CD4-positive, alpha-beta memory T cell (primary cell): ENCODE measurements around the gene HMOX2. TPM values are rescaled to one million over a fixed set of nuclear protein-coding genes. Genes with fewer than 3 reads are reported as not detected.

ENCODE experiments used
- CTCF ChIA-PET: fragments of 350-600 bp; sonication (Branson Sonifier 250); formaldehyde crosslinking; loops from one replicate; lab custom pipeline; 2021; ENCODE audit warnings: inconsistent platforms; ENCODE audit not compliant: partially characterized antibody; lab: Charles Lee
- POLR2A ChIA-PET: fragments of 350-600 bp; sonication (Branson Sonifier 250); formaldehyde crosslinking; loops from one replicate; lab custom pipeline; 2021; ENCODE audit not compliant: partially characterized antibody; lab: Charles Lee
- DNase-seq, 5 donors: peaks; one replicate each; pipeline versions ENCODE4 v3.0.0 to v3.0.0-alpha.2; 2020 to 2022; ENCODE audit warnings: mixed read lengths in 1 of 5
- H3K27ac ChIP-seq: one replicate; pipeline ENCODE4 v1.7.0; 2013; ENCODE audit warnings: low read depth, low read length
- H3K27me3 ChIP-seq: 2 replicates; pipeline ENCODE4 v1.7.0; 2013; ENCODE audit warnings: mild to moderate bottlenecking, low read length, moderate library complexity; ENCODE audit not compliant: insufficient read depth
- H3K36me3 ChIP-seq: 2 replicates; pipeline ENCODE4 v1.7.0; 2013; ENCODE audit warnings: mild to moderate bottlenecking, low read length, moderate library complexity; ENCODE audit not compliant: insufficient read depth
- H3K4me1 ChIP-seq: 2 replicates; pipeline ENCODE4 v1.7.0; 2013; ENCODE audit warnings: mild to moderate bottlenecking, low read length, moderate library complexity; ENCODE audit not compliant: insufficient read depth
- H3K4me3 ChIP-seq, 2 donors: one replicate each; pipeline ENCODE4 v1.7.0; 2013; ENCODE audit warnings: low read length in 2 of 2, mild to moderate bottlenecking in 1 of 2
- H3K9me3 ChIP-seq, 2 donors: one replicate each; pipeline ENCODE4 v1.7.0; 2013; ENCODE audit warnings: low read length in 2 of 2, control low read depth in 1 of 2; ENCODE audit not compliant: control insufficient read depth in 1 of 2
- H3K27ac Mint-ChIP-seq, 7 donors: one replicate each; pipeline ENCODE4 v1.8.0; 2020 to 2021; ENCODE audit warnings: mixed read lengths in 7 of 7, mild to moderate bottlenecking in 6 of 7, inconsistent platforms in 3 of 7, moderate library complexity in 3 of 7
- H3K27me3 Mint-ChIP-seq, 2 donors: one replicate each; pipeline ENCODE4 v1.8.0; 2020 to 2021; ENCODE audit warnings: mixed read lengths in 2 of 2
- H3K36me3 Mint-ChIP-seq, 2 donors: one replicate each; pipeline ENCODE4 v1.8.0; 2020 to 2021; ENCODE audit warnings: mixed read lengths in 2 of 2, inconsistent platforms in 1 of 2, mild to moderate bottlenecking in 1 of 2
- H3K4me1 Mint-ChIP-seq, 4 donors: one replicate each; pipeline ENCODE4 v1.8.0; 2020 to 2021; ENCODE audit warnings: mixed read lengths in 4 of 4, mild to moderate bottlenecking in 1 of 4
- H3K4me3 Mint-ChIP-seq, 8 donors: one replicate each; pipeline ENCODE4 v1.8.0; 2020 to 2021; ENCODE audit warnings: mixed read lengths in 8 of 8, mild to moderate bottlenecking in 7 of 8, moderate library complexity in 6 of 8, inconsistent platforms in 3 of 8
- H3K9me3 Mint-ChIP-seq, 8 donors: one replicate each; pipeline ENCODE4 v1.8.0; 2020 to 2021; ENCODE audit warnings: mixed read lengths in 8 of 8, mild to moderate bottlenecking in 5 of 8, inconsistent platforms in 3 of 8, moderate library complexity in 1 of 8
- intact Hi-C: fragments of 100-400 bp; cut with micrococcal nuclease; formaldehyde crosslinking; loops from one replicate; pipeline ENCODE4 v1.15.1; 2023
- polyA plus RNA-seq, 2 donors: library from polyadenylated mRNA; unstranded; fragments of 300-500 nt; fragmentation: Illumina TruSeq; gene quantifications; one replicate each; pipeline ENCODE4 v1.2.3, GENCODE V29; 2021
- total RNA-seq, 2 experiments: library from RNA; stranded (reverse); gene quantifications; one replicate each; pipeline ENCODE4 v1.2.3, GENCODE V29; 2021

The HMOX2 gene
- total and polyA plus RNA-seq, 4 experiments from 2014 or later, result 64.1 to 206 (median 118) TPM

DNA sequence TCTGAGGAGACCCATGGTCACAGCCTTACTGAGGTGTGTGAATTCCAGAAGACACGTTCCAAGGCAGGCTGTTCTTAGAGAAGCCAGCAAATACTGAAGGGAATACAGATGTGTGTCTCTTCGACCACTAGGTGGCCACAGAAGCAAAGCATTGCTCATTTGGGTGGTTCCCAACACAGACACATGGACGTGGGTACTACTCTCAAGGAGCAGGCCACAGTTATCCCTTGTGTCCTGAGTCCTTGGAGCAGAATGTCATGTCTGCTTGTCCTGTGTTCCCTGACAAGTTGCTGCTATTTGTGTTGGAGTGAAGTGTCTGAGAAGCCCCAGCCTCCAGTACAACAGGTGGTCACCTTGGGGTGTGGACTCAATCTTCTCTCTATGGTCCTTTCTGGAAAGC lies 30.3 kb downstream of the HMOX2 start:
- Histone ChIP-seq H3K36me3 (peaks cover 44% of the 10 kb centered on the region), H3K4me3 (peak overlapping the region in 1 of 2 donors; percentile 57)
- intact Hi-C loops, result loop anchor here (1.0 kb wide), 5 partner anchors 30 to 450 kb away; partner anchors contain the start of genes HMOX2 and MGRN1

DNA sequence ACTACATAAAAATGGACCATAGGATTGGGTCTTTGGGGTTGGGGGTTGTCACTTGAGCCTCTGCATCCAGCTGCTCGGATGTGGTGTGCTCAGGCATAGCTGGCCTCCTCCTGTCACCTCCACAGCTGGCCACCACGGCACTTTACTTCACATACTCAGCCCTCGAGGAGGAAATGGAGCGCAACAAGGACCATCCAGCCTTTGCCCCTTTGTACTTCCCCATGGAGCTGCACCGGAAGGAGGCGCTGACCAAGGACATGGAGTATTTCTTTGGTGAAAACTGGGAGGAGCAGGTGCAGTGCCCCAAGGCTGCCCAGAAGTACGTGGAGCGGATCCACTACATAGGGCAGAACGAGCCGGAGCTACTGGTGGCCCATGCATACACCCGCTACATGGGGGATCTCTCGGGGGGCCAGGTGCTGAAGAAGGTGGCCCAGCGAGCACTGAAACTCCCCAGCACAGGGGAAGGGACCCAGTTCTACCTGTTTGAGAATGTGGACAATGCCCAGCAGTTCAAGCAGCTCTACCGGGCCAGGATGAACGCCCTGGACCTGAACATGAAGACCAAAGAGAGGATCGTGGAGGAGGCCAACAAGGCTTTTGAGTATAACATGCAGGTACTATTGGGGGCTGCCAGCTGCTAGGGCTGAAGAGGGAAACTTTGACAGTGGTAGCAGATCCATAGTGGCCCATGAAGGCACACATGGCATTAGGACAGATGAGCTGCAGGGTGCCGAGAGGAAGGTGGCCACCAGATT lies 31.6 kb downstream of the HMOX2 start:
- Histone ChIP-seq H3K4me1 (peaks cover 56% of the 10 kb centered on the region), H3K36me3 (peaks cover 57% of the 10 kb centered on the region), H3K9me3 (no peaks in the 10 kb centered on the region), H3K27me3 (no peaks in the 10 kb centered on the region), H3K27ac (peak overlapping the region; percentile 77), H3K4me3 (no peak overlapping the region)
- peak overlapping the region; percentile 85 to 100 (median 99) for H3K27ac Mint-ChIP-seq
- POLR2A ChIA-PET, result interaction anchor here (0.8 to 11.8 kb wide), 10 partner anchors 20 to 108 kb away, joined by 3 to 247 read pairs (median 5); partner anchors contain the start of genes CDIP1, HMOX2 and NMRAL1
- CTCF ChIA-PET, result interaction anchor here (0.6 to 13.3 kb wide), 20 partner anchors 9 to 116 kb away, joined by 3 to 343 read pairs (median 4); partner anchors contain the start of genes C16orf96, CDIP1, HMOX2 and MGRN1
- H3K36me3 Mint-ChIP-seq, result peaks cover 49 to 69% of the 10 kb centered on the region in 2 donors
- peaks cover 40 to 76% (median 57%) of the 10 kb centered on the region in 4 donors for H3K4me1 Mint-ChIP-seq
- no peaks in the 10 kb centered on the region for H3K9me3 Mint-ChIP-seq
- intact Hi-C loops, result no loop called here
- no peak for DNase-seq
- no peaks in the 10 kb centered on the region for H3K27me3 Mint-ChIP-seq
- H3K4me3 Mint-ChIP-seq, result peak overlapping the region in 1 of 8 donors; percentile 38

More for the DNA sequence above, 30.3 kb downstream of the HMOX2 start:
- no peaks in the 10 kb centered on the region for H3K27me3 Mint-ChIP-seq
- ChIA-PET CTCF (interaction anchor here (0.6 to 13.3 kb wide), 20 partner anchors 8 to 254 kb away, joined by 3 to 343 read pairs (median 6); partner anchors contain the start of genes C16orf96, CORO7, HMOX2 and MGRN1), POLR2A (interaction anchor here (0.6 to 11.8 kb wide), 22 partner anchors 8 to 156 kb away, joined by 3 to 247 read pairs (median 12); partner anchors contain the start of genes CDIP1, CORO7, HMOX2 and MGRN1)
- H3K36me3 Mint-ChIP-seq, result peaks cover 41 to 57% of the 10 kb centered on the region in 2 donors
- Histone ChIP-seq H3K9me3 (no peaks in the 10 kb centered on the region), H3K4me1 (peaks cover 67% of the 10 kb centered on the region), H3K27me3 (no peaks in the 10 kb centered on the region), H3K27ac (peak overlapping the region; percentile 77)
- peaks cover 40 to 77% (median 60%) of the 10 kb centered on the region in 4 donors for H3K4me1 Mint-ChIP-seq
- H3K27ac Mint-ChIP-seq, result peak overlapping the region; percentile 96 to 100 (median 99)
- peak; percentile 66 to 73 (median 68) for DNase-seq
- peak overlapping the region; percentile 49 to 94 (median 80) for H3K4me3 Mint-ChIP-seq
- no peaks in the 10 kb centered on the region for H3K9me3 Mint-ChIP-seq

DNA sequence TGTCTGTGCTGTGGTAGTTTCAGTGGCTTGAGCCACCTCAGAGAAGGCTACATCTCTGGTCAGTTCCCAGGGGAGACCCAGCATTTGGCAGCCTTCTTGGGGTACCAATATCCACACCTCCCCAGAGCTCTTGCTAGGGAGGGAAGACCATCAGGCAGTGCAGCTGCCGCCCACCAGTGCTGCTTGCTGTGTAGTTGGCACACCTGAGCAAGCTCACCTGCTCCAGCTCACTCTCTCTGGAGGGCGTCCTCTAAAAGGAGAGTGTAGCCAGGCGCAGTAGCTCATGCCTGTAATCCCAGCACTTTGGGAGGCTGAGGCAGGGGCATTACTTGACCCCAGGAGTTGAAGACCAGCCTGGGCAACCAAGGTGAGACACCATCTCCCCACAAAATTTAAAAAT lies 32.6 kb downstream of the HMOX2 start:
- no peaks in the 10 kb centered on the region for H3K27me3 ChIP-seq
- no peak for DNase-seq
- H3K4me1 Mint-ChIP-seq, result peaks cover 36 to 74% (median 53%) of the 10 kb centered on the region in 4 donors
- H3K27ac ChIP-seq, result no peak overlapping the region
- no peaks in the 10 kb centered on the region for H3K9me3 ChIP-seq
- H3K4me3 ChIP-seq, result no peak overlapping the region
- H3K4me3 Mint-ChIP-seq, result no peak overlapping the region
- peak overlapping the region in 4 of 7 donors; percentile 61 to 72 (median 66) for H3K27ac Mint-ChIP-seq
- H3K9me3 Mint-ChIP-seq, result no peaks in the 10 kb centered on the region
- intact Hi-C loops, result no loop called here
- ChIA-PET POLR2A (interaction anchor here (1.2 to 11.8 kb wide), 4 partner anchors 14 to 32 kb away, joined by 4 to 247 read pairs (median 78); partner anchors contain the start of genes CDIP1, HMOX2 and NMRAL1), CTCF (interaction anchor here (1.1 to 13.3 kb wide), 7 partner anchors 23 to 106 kb away, joined by 3 to 343 read pairs (median 3); partner anchors contain the start of genes HMOX2 and NMRAL1)
- H3K36me3 Mint-ChIP-seq, result peaks cover 44 to 74% of the 10 kb centered on the region in 2 donors
- H3K36me3 ChIP-seq, result peaks cover 58% of the 10 kb centered on the region
- H3K4me1 ChIP-seq, result peaks cover 52% of the 10 kb centered on the region
- no peaks in the 10 kb centered on the region for H3K27me3 Mint-ChIP-seq

DNA sequence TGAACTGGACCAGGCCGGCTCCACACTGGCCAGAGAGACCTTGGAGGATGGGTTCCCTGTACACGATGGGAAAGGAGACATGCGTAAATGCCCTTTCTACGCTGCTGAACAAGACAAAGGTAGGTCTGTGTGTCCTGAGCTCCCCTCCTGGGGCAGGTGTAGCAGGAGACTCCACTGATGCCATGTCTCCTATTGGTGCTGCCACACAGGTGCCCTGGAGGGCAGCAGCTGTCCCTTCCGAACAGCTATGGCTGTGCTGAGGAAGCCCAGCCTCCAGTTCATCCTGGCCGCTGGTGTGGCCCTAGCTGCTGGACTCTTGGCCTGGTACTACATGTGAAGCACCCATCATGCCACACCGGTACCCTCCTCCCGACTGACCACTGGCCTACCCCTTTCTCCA lies 33.2 kb downstream of the HMOX2 start:
- no peaks in the 10 kb centered on the region for H3K27me3 ChIP-seq
- intact Hi-C loops, result no loop called here
- H3K9me3 ChIP-seq, result no peaks in the 10 kb centered on the region
- H3K4me1 ChIP-seq, result peaks cover 52% of the 10 kb centered on the region
- Mint-ChIP-seq H3K4me3 (no peak overlapping the region), H3K36me3 (peaks cover 42 to 74% of the 10 kb centered on the region in 2 donors), H3K27me3 (no peaks in the 10 kb centered on the region), H3K4me1 (peaks cover 38 to 76% (median 54%) of the 10 kb centered on the region in 4 donors), H3K9me3 (no peaks in the 10 kb centered on the region), H3K27ac (peak overlapping the region in 6 of 7 donors; percentile 22 to 75 (median 66))
- no peak for DNase-seq
- H3K36me3 ChIP-seq, result peaks cover 58% of the 10 kb centered on the region
- ChIA-PET CTCF (interaction anchor here (1.0 to 13.3 kb wide), 3 partner anchors 25 to 76 kb away, joined by 3 to 343 read pairs (median 203); partner anchors contain the start of genes HMOX2 and NMRAL1), POLR2A (interaction anchor here (1.3 to 1.6 kb wide), 2 partner anchors 15 to 33 kb away, joined by 5 to 6 read pairs; partner anchors contain the start of gene HMOX2)
- H3K27ac ChIP-seq, result no peak overlapping the region
- H3K4me3 ChIP-seq, result no peak overlapping the region

DNA sequence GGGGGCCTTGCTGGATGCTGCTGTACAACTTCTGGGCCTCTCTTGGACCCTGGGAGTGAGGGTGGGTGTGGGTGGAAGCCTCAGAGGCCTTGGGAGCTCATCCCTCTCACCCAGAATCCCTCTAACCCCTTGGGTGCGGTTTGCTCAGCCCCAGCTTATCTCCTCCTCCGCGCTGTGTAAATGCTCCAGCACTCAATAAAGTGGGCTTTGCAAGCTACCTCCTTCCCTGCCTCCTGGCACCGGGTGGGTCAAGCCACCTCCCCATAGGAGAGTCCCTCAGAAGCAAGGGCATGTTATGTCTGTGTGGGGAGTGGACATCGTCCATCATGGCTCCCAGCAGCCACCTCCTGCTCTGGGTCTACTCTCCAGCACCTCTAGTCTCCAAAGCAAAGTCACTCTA lies 33.9 kb downstream of the HMOX2 start:
- peaks cover 52% of the 10 kb centered on the region for H3K4me1 ChIP-seq
- Mint-ChIP-seq H3K27ac (peak overlapping the region in 6 of 7 donors; percentile 75 to 85 (median 80)), H3K9me3 (no peaks in the 10 kb centered on the region), H3K4me1 (peaks cover 39 to 77% (median 56%) of the 10 kb centered on the region in 4 donors), H3K4me3 (peak overlapping the region in 3 of 8 donors; percentile 13 to 30 (median 27)), H3K36me3 (peaks cover 42 to 74% of the 10 kb centered on the region in 2 donors), H3K27me3 (no peaks in the 10 kb centered on the region)
- no peak overlapping the region for H3K4me3 ChIP-seq
- CTCF ChIA-PET, result interaction anchor here (1.0 to 13.3 kb wide), 3 partner anchors 26 to 75 kb away, joined by 3 to 343 read pairs (median 203); partner anchors contain the start of genes HMOX2 and NMRAL1
- H3K27me3 ChIP-seq, result no peaks in the 10 kb centered on the region
- intact Hi-C loops, result no loop called here
- H3K9me3 ChIP-seq, result no peaks in the 10 kb centered on the region
- H3K36me3 ChIP-seq, result peaks cover 58% of the 10 kb centered on the region
- no peak overlapping the region for H3K27ac ChIP-seq
- POLR2A ChIA-PET, result interaction anchor here (1.2 to 1.6 kb wide), 3 partner anchors 9 to 34 kb away, joined by 3 to 6 read pairs (median 5); partner anchors contain the start of gene HMOX2
- no peak for DNase-seq

DNA sequence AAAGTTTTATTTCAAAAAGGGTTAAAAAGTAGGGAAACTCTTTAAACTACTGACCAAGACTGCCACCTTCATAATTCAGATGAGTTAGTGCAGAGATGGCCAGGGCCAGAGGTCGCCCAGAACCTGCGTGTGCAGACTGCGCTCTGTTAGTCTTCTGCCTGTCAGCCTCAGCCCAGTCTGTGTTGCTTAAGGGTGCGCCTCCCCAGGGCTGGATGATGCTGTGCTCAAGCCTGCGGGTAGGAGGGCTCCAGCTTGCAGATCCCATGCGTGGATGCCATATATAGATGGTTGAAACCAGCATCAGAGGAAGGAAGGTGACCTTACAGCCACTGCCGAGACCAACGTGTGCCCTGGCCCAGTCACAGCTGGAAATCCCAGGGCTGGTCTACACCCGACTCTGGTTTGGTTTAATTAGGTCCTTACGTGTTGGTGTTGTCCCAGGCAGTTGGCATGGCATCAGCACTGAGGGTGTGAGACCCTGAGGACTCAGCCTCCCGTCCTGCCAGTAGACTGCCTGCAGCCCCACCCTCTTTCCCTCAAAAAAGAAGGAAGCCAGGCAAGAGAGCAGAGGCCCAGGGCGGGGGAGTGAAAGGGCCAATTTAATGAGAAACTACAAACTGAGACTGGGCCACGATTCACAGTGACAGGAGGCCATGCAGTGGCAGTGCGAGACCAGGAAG lies 34.7 kb downstream of the HMOX2 start:
- CTCF ChIA-PET, result interaction anchor here (2.0 to 13.3 kb wide), 3 partner anchors 26 to 38 kb away, joined by 5 to 343 read pairs (median 203); partner anchors contain the start of genes HMOX2 and NMRAL1
- H3K27me3 Mint-ChIP-seq, result no peaks in the 10 kb centered on the region
- Histone ChIP-seq H3K36me3 (peaks cover 58% of the 10 kb centered on the region), H3K27ac (no peak overlapping the region), H3K27me3 (no peaks in the 10 kb centered on the region), H3K9me3 (no peaks in the 10 kb centered on the region), H3K4me3 (no peak overlapping the region), H3K4me1 (peaks cover 52% of the 10 kb centered on the region)
- no peak for DNase-seq
- POLR2A ChIA-PET, result interaction anchor here (1.2 to 1.6 kb wide), 2 partner anchors 9 to 35 kb away, joined by 3 to 6 read pairs; partner anchors contain the start of gene HMOX2
- peak overlapping the region; percentile 60 to 91 (median 82) for H3K27ac Mint-ChIP-seq
- peaks cover 39 to 77% (median 55%) of the 10 kb centered on the region in 4 donors for H3K4me1 Mint-ChIP-seq
- intact Hi-C loops, result no loop called here
- no peak overlapping the region for H3K4me3 Mint-ChIP-seq
- H3K36me3 Mint-ChIP-seq, result peaks cover 42 to 72% of the 10 kb centered on the region in 2 donors
- H3K9me3 Mint-ChIP-seq, result no peaks in the 10 kb centered on the region
